ENCODE measurements around the gene OBSCN. TPM values are rescaled to one million over a fixed set of nuclear protein-coding genes. Genes with fewer than 3 reads are reported as not detected.

Gene OBSCN
- total and polyA plus RNA-seq, 10 of the 15 experiments (the other 5 are each of a cell fraction or from before 2014, with no cell fraction given): 0.01 to 0.36 (median 0.08) TPM; not detected in 2

GRCh38 chr1:228320394-228320793 is 112.5 kb downstream of the OBSCN start:
- Histone ChIP-seq H3K9me3 (replicated peaks; ENCODE audit: control insufficient read depth, insufficient read depth, low read length) (no peaks in the 10 kb centered on the region), H3K36me3 (ENCODE audit: control insufficient read depth in 2 of 2, insufficient read depth in 2 of 2, low read length in 1 of 2) (no peaks in the 10 kb centered on the region), H3K4me2 (ENCODE audit: control insufficient read depth, insufficient read depth) (no peak overlapping the region), H3K4me1 (ENCODE audit: control insufficient read depth, insufficient read depth, low read length) (no peaks in the 10 kb centered on the region), H3K79me2 (ENCODE audit: control insufficient read depth, insufficient read depth, low read length) (no peaks in the 10 kb centered on the region), H3K4me3 (no peak overlapping the region), H2AFZ (ENCODE audit: control insufficient read depth, low read depth, low read length) (no peak overlapping the region), H4K20me1 (ENCODE audit: control insufficient read depth, insufficient read depth) (no peaks in the 10 kb centered on the region), H3K27me3 (replicated peaks in 1 of 2; ENCODE audit: control insufficient read depth in 2 of 2, insufficient read depth in 2 of 2, low read length in 1 of 2) (no peaks in the 10 kb centered on the region), H3K27ac (ENCODE audit: control insufficient read depth, insufficient read depth) (no peak overlapping the region), H3K9ac (ENCODE audit: control insufficient read depth, insufficient read depth, low read length) (no peak overlapping the region)
- FAIRE-seq (no peak), ATAC-seq (no peak), DNase-seq (ENCODE audit: low read depth, low spot score) (no peak)
- SMC1A ChIA-PET (ENCODE audit: uncharacterized antibody, unreplicated experiment): no interaction called here
- no TSS peak for BruUV-seq (replicated peaks)
- POLR2A ChIA-PET: no interaction called here
- no peak for TF ChIP-seq DPF2 (IDR thresholded peaks at IDR 0.05)
- CTCF ChIA-PET: no interaction called here
- WGBS (ENCODE audit: insufficient coverage, insufficient replicate concordance, low lambda C conversion rate, missing lambda C conversion rate): 29% methylated on average over 3 of the region's 3 CpGs
- intact Hi-C loops (cut with micrococcal nuclease; ENCODE audit: unreplicated experiment): no loop called here
- in situ Hi-C loops (cut with MboI): no loop called here
- RAD21 ChIA-PET (ENCODE audit: unreplicated experiment): no interaction called here

DNA sequence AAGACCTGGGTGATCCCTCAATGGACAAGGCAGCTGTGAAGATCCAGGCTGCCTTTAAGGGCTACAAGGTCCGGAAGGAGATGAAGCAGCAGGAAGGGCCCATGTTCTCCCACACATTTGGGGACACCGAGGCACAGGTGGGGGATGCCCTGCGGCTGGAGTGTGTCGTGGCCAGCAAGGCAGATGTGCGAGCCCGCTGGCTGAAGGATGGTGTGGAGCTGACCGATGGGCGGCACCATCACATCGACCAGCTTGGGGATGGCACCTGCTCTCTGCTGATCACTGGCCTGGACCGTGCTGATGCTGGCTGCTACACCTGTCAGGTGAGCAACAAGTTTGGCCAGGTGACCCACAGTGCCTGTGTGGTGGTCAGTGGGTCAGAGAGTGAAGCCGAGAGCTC is 113.6 kb downstream of the OBSCN start:
- no peak overlapping the region for H3K4me2 ChIP-seq (ENCODE audit: control insufficient read depth, insufficient read depth)
- H3K27me3 ChIP-seq (replicated peaks in 1 of 2; ENCODE audit: control insufficient read depth in 2 of 2, insufficient read depth in 2 of 2, low read length in 1 of 2): no peaks in the 10 kb centered on the region
- no peak overlapping the region for H3K9ac ChIP-seq (ENCODE audit: control insufficient read depth, insufficient read depth, low read length)
- no peak for FAIRE-seq
- intact Hi-C loops (cut with micrococcal nuclease; ENCODE audit: unreplicated experiment) (no loop called here), in situ Hi-C loops (cut with MboI) (no loop called here)
- RAD21 ChIA-PET (ENCODE audit: unreplicated experiment): no interaction called here
- no peaks in the 10 kb centered on the region for H3K79me2 ChIP-seq (ENCODE audit: control insufficient read depth, insufficient read depth, low read length)
- POLR2A ChIA-PET: no interaction called here
- WGBS (ENCODE audit: insufficient coverage, insufficient replicate concordance, low lambda C conversion rate, missing lambda C conversion rate): 35% methylated on average over 11 of the region's 11 CpGs
- SMC1A ChIA-PET (ENCODE audit: uncharacterized antibody, unreplicated experiment): no interaction called here
- H3K27ac ChIP-seq (ENCODE audit: control insufficient read depth, insufficient read depth): no peak overlapping the region
- no peak overlapping the region for H2AFZ ChIP-seq (ENCODE audit: control insufficient read depth, low read depth, low read length)
- no peaks in the 10 kb centered on the region for H4K20me1 ChIP-seq (ENCODE audit: control insufficient read depth, insufficient read depth)
- no peak overlapping the region for H3K4me3 ChIP-seq
- no peaks in the 10 kb centered on the region for H3K9me3 ChIP-seq (replicated peaks; ENCODE audit: control insufficient read depth, insufficient read depth, low read length)
- H3K36me3 ChIP-seq (ENCODE audit: control insufficient read depth in 2 of 2, insufficient read depth in 2 of 2, low read length in 1 of 2): no peaks in the 10 kb centered on the region
- H3K4me1 ChIP-seq (ENCODE audit: control insufficient read depth, insufficient read depth, low read length): no peaks in the 10 kb centered on the region
- no TSS peak for BruUV-seq (replicated peaks)
- CTCF ChIA-PET: no interaction called here
- ATAC-seq: no peak
- TF ChIP-seq FOXM1 (IDR thresholded peaks at IDR 0.05; ENCODE audit: low read depth, low read length) (no peak), USF2 (IDR thresholded peaks at IDR 0.05; ENCODE audit: borderline replicate concordance, low read depth, low read length) (no peak), ZZZ3 (IDR thresholded peaks at IDR 0.05; ENCODE audit: control insufficient read depth, insufficient read length, low read depth) (no peak)
- TF ChIP-seq, protein P1, sequence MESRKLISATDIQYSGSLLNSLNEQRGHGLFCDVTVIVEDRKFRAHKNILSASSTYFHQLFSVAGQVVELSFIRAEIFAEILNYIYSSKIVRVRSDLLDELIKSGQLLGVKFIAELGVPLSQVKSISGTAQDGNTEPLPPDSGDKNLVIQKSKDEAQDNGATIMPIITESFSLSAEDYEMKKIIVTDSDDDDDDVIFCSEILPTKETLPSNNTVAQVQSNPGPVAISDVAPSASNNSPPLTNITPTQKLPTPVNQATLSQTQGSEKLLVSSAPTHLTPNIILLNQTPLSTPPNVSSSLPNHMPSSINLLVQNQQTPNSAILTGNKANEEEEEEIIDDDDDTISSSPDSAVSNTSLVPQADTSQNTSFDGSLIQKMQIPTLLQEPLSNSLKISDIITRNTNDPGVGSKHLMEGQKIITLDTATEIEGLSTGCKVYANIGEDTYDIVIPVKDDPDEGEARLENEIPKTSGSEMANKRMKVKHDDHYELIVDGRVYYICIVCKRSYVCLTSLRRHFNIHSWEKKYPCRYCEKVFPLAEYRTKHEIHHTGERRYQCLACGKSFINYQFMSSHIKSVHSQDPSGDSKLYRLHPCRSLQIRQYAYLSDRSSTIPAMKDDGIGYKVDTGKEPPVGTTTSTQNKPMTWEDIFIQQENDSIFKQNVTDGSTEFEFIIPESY (IDR thresholded peaks at IDR 0.05): no peak
- no peak for DNase-seq (ENCODE audit: low read depth, low spot score)
